ENCODE measurements around the gene TMEM106C.
"Not testable (repeated sequence)": the region's sequence is repeated elsewhere in the genome, so short reads cannot be mapped to it uniquely, and the experiment has no call there.

Gene TMEM106C

GRCh38 chr12:47954058-47954457 is 9.3 kb upstream of the TMEM106C start:
- Histone ChIP-seq H3K36me3 (ENCODE audit: insufficient read depth, low read length) (no peaks in the 10 kb centered on the region), H2AFZ (ENCODE audit: low read length) (no peak overlapping the region), H3K4me3 (ENCODE audit: low read length, poor library complexity, severe bottlenecking) (no peak overlapping the region), H3K9ac (ENCODE audit: low read depth, low read length, poor library complexity, severe bottlenecking) (no peak overlapping the region), H4K20me1 (ENCODE audit: insufficient read depth, low read length, poor library complexity, severe bottlenecking) (no peaks in the 10 kb centered on the region), H3F3A (ENCODE audit: low read depth) (no peaks in the 10 kb centered on the region), H3K9me3 (ENCODE audit: insufficient read depth, low read depth, low read length) (no peaks in the 10 kb centered on the region), H3K4me1 (ENCODE audit: insufficient read depth, low read length, poor library complexity, severe bottlenecking) (peaks cover 8% of the 10 kb centered on the region), H3K79me2 (ENCODE audit: insufficient read depth, low read length) (no peaks in the 10 kb centered on the region), H3K27me3 (ENCODE audit: insufficient read depth, low read length, poor library complexity, severe bottlenecking) (no peaks in the 10 kb centered on the region), H3K4me2 (ENCODE audit: low read depth, low read length, poor library complexity, severe bottlenecking) (no peak overlapping the region), H3K9me2 (replicated peaks; ENCODE audit: low read depth, low read length) (no peaks in the 10 kb centered on the region)
- no peak for TF ChIP-seq EZH2phosphoT487 (IDR thresholded peaks at IDR 0.05; ENCODE audit: borderline replicate concordance)
- TF ChIP-seq CTCF (conservative IDR thresholded peaks at IDR 0.05; ENCODE audit: low read length): no peak

- 0 out of 2 replicates have a peak overlapping the region, but pooled peaks have one; percentile 45 for H2AFZ ChIP-seq (ENCODE audit: low read length)
- no peak overlapping the region for H3K4me2 ChIP-seq (ENCODE audit: low read depth, low read length, poor library complexity, severe bottlenecking)
- no peaks in the 10 kb centered on the region for H3K27me3 ChIP-seq (ENCODE audit: insufficient read depth, low read length, poor library complexity, severe bottlenecking)
Observed at GRCh38 chr12:47954467-47955045, 8.8 kb upstream of the TMEM106C start.

DNA sequence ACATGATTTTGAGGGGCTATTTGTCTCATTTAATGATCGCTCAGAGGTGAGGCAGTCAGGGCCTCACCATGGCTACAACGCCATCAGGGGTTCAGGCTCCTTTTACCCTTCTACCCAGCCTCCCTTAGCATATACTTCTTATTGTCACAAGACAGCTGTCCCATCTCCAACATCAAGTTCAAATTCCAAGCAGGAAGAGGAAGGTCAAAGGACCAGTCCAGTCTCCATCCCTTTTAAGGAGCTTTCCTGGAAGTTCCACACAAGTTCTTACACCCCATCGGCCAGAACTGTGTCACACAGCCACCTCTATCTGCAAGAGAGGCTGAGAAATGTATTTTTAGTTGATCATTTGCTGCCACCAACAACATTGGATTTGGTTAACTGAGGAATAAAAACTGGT is 8.3 kb upstream of the TMEM106C start:
- Histone ChIP-seq H3K9ac (ENCODE audit: low read depth, low read length, poor library complexity, severe bottlenecking) (no peak overlapping the region), H3K36me3 (ENCODE audit: insufficient read depth, low read length) (no peaks in the 10 kb centered on the region), H3K9me2 (replicated peaks; ENCODE audit: low read depth, low read length) (no peaks in the 10 kb centered on the region), H3K4me3 (ENCODE audit: low read length, poor library complexity, severe bottlenecking) (no peak overlapping the region), H3K79me2 (ENCODE audit: insufficient read depth, low read length) (no peaks in the 10 kb centered on the region), H3K4me2 (ENCODE audit: low read depth, low read length, poor library complexity, severe bottlenecking) (no peak overlapping the region), H4K20me1 (ENCODE audit: insufficient read depth, low read length, poor library complexity, severe bottlenecking) (no peaks in the 10 kb centered on the region), H3K27me3 (ENCODE audit: insufficient read depth, low read length, poor library complexity, severe bottlenecking) (no peaks in the 10 kb centered on the region), H3K9me3 (ENCODE audit: insufficient read depth, low read depth, low read length) (no peaks in the 10 kb centered on the region), H3K4me1 (ENCODE audit: insufficient read depth, low read length, poor library complexity, severe bottlenecking) (peaks cover 8% of the 10 kb centered on the region), H2AFZ (ENCODE audit: low read length) (no peak overlapping the region), H3F3A (ENCODE audit: low read depth) (no peaks in the 10 kb centered on the region)
- TF ChIP-seq CTCF (conservative IDR thresholded peaks at IDR 0.05; ENCODE audit: low read length): no peak
- TF ChIP-seq EZH2phosphoT487 (IDR thresholded peaks at IDR 0.05; ENCODE audit: borderline replicate concordance): no peak

More at GRCh38 chr12:47954467-47955045, 8.8 kb upstream of the TMEM106C start:
- Histone ChIP-seq H4K20me1 (ENCODE audit: insufficient read depth, low read length, poor library complexity, severe bottlenecking) (no peaks in the 10 kb centered on the region), H3K9ac (ENCODE audit: low read depth, low read length, poor library complexity, severe bottlenecking) (no peak overlapping the region), H3K9me2 (replicated peaks; ENCODE audit: low read depth, low read length) (no peaks in the 10 kb centered on the region), H3K4me1 (ENCODE audit: insufficient read depth, low read length, poor library complexity, severe bottlenecking) (peaks cover 8% of the 10 kb centered on the region), H3F3A (ENCODE audit: low read depth) (no peaks in the 10 kb centered on the region), H3K9me3 (ENCODE audit: insufficient read depth, low read depth, low read length) (no peaks in the 10 kb centered on the region), H3K79me2 (ENCODE audit: insufficient read depth, low read length) (no peaks in the 10 kb centered on the region), H3K4me3 (ENCODE audit: low read length, poor library complexity, severe bottlenecking) (no peak overlapping the region), H3K36me3 (ENCODE audit: insufficient read depth, low read length) (no peaks in the 10 kb centered on the region)
- TF ChIP-seq EZH2phosphoT487 (IDR thresholded peaks at IDR 0.05; ENCODE audit: borderline replicate concordance) (no peak), CTCF (conservative IDR thresholded peaks at IDR 0.05; ENCODE audit: low read length) (no peak)

GRCh38 chr12:47957671-47958070 is 5.7 kb upstream of the TMEM106C start:
- H4K20me1 ChIP-seq (ENCODE audit: insufficient read depth, low read length, poor library complexity, severe bottlenecking); H3K9me2 ChIP-seq (replicated peaks; ENCODE audit: low read depth, low read length); H3K36me3 ChIP-seq (ENCODE audit: insufficient read depth, low read length); H3K9ac ChIP-seq (ENCODE audit: low read depth, low read length, poor library complexity, severe bottlenecking); H3K79me2 ChIP-seq (ENCODE audit: insufficient read depth, low read length); H3K4me1 ChIP-seq (ENCODE audit: insufficient read depth, low read length, poor library complexity, severe bottlenecking); H2AFZ ChIP-seq (ENCODE audit: low read length); H3K4me3 ChIP-seq (ENCODE audit: low read length, poor library complexity, severe bottlenecking); H3F3A ChIP-seq (ENCODE audit: low read depth); H3K27me3 ChIP-seq (ENCODE audit: insufficient read depth, low read length, poor library complexity, severe bottlenecking); H3K9me3 ChIP-seq (ENCODE audit: insufficient read depth, low read depth, low read length); H3K4me2 ChIP-seq (ENCODE audit: low read depth, low read length, poor library complexity, severe bottlenecking): not testable (repeated sequence)
